HG02885 (cell line): ENCODE results near the gene YES1.
"Not testable (repeated sequence)": the region's sequence is repeated elsewhere in the genome, so short reads cannot be mapped to it uniquely, and the experiment has no call there.

Source experiments
- ATAC-seq: cut with Tn5 transposase; IDR thresholded peaks from one replicate; pipeline ENCODE4 v1.9.1; 2021; ENCODE audit warnings: mild to moderate bottlenecking; ENCODE audit not compliant: unreplicated experiment, poor library complexity

YES1 gene

GRCh38 chr18:741931-742512, 70.0 kb downstream of the YES1 start:
- peak; percentile 90 for ATAC-seq

DNA sequence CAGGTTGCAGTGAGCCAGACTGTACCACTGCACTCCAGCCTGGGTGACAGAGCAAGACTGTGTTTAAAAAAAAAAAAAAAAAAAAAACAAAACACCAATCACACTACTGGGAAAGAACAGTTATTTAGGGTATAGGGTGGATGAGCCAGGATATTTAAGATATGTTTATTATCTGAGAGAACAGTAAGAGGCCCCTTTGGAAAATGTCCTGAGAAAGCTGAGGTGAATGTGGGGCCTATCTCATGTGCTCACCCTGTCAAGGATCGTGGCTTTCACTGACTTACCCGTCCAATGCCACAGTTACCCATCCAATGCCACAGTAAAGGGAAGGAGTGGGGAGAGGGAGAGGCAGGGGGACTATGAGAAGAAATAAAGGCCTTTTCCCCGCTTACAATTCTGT, 79.7 kb downstream of the YES1 start:
- no peak for ATAC-seq

GRCh38 chr18:731185-731584, 80.9 kb downstream of the YES1 start:
- ATAC-seq: no peak

- ATAC-seq: no peak
Observed at GRCh38 chr18:730692-731091, 81.3 kb downstream of the YES1 start.

DNA sequence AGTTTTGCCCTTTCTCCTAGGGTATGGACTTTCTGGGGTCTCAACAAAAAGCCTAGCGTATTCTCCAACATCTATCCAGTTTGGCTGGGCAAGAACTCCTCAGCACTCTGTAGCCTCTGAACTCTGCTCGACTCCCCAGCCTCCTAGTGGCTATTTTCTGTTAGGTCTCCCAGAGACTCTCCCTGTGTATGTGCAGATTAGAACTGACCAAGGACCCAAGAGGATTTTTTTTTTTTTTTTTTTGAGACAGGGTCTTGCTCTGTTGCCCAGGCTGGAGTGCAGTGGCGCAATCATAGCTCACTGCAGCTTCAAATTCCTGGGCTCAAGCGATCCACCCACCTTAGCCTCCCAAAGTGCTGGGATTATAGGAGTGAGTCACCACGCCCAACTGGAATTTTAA, 81.9 kb downstream of the YES1 start:
- not testable (repeated sequence) for ATAC-seq

GRCh38 chr18:725646-726045, 86.4 kb downstream of the YES1 start:
- ATAC-seq: no peak

- no peak for ATAC-seq
Observed at GRCh38 chr18:723541-724080, 88.4 kb downstream of the YES1 start.

DNA sequence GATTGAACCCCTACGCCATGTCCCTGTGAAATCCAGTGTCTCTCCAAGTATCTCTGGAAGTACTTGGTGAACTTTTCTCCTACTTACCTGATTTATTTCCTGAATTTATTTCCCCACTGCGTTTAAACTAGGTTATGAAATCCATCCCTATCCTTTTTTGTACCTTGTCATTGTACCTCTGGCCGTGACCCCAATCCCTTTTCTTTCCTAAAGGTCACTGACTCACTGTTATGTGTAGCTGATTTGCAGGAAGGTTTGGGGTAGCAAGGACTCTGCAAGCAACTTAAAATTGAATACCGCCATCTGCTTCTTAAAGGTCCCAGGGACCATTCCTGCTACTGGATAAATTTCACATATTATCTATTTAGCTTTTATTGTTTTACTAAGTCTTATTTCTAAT, 95.0 kb downstream of the YES1 start:
- no peak for ATAC-seq

- no peak for ATAC-seq
Observed at GRCh38 chr18:715626-716025, 96.4 kb downstream of the YES1 start.

GRCh38 chr18:713135-713490, 98.9 kb downstream of the YES1 start:
- no peak for ATAC-seq

DNA sequence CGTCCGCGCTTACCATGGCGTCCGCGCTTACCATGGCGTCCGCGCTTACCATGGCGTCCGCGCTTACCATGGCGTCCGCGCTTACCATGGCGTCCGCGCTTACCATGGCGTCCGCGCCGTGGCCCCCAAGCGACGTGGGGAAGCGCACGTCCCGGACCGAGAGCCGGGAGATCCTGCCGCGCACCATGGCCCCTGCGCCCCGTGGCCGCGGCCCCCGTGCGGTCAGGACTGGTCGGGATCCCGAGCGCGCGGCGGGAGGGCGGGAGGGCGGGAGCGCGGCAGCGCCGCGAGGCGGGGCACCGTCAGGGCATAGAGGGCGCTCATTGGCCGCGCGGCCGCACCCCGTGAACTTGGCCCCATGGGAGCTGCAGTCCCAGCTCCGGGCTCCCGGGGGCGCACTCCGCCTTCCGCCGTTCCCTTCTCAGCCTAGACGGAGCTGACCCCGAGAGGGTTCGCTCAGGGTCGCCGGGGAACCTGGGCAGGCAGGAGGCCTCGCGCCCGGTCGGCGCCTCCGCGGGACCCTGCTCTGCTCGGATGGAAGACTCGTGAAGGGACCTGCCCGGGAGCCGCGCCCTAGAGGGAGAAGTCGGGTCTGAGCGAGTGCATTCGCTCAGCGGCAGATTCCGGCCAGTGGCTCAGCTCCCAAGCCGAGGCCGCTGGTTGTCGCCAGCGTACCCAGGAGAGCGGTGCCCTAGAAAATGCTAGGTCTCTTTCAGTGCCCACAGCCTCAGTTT, 99.5 kb downstream of the YES1 start, which contains the start of gene ENOSF1:
Gene ENOSF1, minus strand, starts transcription at position 230 of the 734 bp plus-strand sequence. Its CDS starts 43 bp downstream, at position 187.
- peak; percentile 86 for ATAC-seq

DNA sequence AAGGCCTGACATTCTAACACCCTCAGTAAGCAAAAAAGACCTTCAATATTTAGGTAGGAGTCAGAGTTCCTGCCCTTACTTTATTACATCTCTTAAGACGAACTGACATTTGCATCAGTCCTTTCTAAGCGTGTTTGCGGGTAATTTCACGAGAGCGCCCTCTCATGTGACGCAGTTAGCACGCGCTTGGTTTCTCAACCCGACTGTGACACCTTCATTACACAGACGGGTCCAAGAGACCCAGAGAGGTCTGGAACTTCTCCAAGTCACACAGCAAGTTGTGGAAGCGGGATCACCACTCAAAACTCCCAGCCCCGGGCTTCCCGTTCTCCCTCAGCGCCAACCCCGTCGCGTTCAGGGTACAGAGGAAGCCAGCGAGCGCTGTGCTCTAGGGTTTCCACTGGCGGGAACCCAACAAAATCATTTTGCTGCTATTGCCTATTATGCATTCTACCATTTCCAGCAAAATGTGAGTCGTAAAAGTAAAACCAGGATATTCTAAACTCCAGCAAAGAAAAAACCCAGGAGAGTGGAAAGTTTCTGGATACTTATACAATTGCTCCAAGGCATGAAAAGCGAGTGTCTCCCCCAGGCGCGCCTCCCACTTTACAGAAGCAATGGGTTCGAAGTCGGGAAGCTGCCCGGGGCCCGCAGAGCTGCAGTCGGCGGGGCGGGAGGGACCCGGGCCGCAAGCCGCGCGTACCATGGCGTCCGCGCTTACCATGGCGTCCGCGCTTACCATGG, 100.2 kb downstream of the YES1 start:
- peak; percentile 74 for ATAC-seq

GRCh38 chr18:711310-711656, 100.8 kb downstream of the YES1 start:
- peak; percentile 18 for ATAC-seq

DNA sequence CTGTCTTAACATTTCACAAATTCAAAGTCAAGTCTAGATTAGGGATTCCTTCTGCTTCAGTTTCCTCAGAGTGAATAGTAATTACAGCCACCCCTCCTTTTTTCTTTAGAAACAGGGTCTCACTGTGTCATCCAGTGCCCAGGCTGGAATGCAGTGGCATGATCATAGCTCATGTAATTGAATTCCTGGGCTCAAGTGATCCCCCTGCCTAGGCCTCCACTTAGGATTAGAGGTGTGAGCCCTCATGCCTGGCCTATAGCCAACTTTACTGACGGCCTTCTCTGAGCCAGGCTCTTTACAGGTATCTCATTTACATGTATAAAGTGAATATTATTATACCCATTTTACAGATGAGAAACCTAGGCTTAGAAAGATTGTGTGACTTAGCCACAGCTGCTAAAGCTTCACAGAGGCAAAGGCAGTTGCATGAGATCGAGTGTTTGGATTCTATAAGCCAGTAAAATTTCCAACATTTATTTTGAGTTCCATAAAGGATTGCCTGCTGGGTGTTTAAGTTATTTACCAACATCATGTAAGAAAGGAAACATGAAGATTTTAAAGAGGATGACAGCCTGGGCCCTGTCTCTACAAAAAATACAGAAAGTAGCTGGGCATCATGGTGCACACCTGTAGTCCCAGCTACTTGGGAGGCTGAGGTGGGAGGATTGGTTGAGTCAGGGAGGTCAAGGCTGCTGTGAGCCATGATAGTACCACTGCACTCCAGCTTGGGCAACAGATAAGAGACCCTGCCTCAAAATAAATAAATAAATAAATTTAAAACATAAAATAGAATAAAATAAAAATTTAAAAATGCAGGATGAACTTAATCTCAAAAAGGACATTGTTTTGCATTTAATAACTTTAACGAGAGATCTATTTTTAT, 101.4 kb downstream of the YES1 start:
- ATAC-seq: no peak

- ATAC-seq: no peak
Observed at GRCh38 chr18:709771-710170, 102.3 kb downstream of the YES1 start.

- no peak for ATAC-seq
Observed at GRCh38 chr18:708096-708495, 103.9 kb downstream of the YES1 start.

- no peak for ATAC-seq
Observed at GRCh38 chr18:706405-706804, 105.6 kb downstream of the YES1 start.

DNA sequence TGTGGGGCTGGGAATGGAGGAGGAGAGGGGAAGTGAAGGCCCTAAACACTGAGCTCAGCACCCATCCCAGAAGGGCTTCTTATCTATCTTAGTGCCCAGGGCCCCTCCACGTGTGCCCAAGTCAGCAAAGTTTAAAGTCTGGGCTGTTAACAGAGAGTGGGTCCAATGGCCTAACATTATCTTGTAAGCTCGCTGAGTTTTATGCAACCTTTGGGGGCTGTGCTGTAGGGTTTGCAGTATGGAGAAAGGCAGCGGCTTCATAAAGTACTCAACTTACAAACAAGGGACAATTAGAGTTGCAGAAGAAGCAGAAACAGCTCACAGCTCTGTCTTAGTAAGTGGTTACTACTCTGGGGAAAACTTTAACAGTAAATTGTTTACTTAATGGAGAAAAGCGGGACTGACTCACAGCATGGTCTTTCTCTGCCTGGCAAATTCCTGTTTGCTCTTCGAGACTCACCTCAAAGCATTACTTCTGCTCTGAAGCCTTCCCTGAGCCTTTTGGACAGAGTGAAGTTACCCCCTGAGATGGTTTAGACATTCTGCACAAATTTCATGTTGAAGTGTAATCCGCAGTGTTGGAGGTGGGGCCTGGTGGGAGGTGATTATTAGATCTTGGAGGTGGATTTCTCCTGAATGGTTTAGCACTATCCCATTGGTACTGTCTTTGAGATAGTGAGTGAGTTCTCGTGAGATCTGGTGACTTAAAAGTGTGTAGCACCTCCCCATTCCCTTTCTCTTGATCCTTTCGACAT, 108.7 kb downstream of the YES1 start:
- ATAC-seq: no peak

DNA sequence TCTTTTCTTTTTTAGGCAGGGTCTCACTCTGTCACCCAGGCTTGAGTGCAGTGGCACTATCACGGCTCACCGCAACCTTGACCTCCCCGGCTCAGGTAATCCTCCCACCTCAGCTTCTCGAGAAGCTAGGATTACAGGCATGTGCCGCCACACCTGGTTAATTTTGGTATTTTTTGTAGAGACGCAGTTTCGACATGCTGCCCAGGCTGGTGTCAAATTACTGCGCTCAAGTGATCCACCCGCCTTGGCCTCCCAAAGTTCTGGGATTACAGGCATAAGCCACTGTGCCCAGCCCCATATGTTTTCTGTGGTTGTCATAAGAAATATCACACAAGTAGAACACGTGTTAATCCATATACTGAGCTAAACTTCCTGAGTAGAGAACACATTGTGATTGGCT, 114.2 kb downstream of the YES1 start:
- ATAC-seq: no peak

GRCh38 chr18:697012-697411, 115.0 kb downstream of the YES1 start:
- ATAC-seq: no peak
